Testis (tissue), 2 donors: ENCODE measurements around the gene GGT5.

Experiments used
- POLR2A ChIP-seq: fragments of 450-650 bp; IDR thresholded peaks from one replicate; pipeline ENCODE4 v1.6.1; 2017; ENCODE audit warnings: antibody characterized with exemption, mild to moderate bottlenecking, moderate library complexity
- TF ChIP-seq, protein P1 (sequence below), 3 experiments: fragments of 450-650 bp in 2 of 3; fragments of 200-600 bp in 1 of 3; sonication (generic) in 1 of 3; IDR thresholded peaks; one replicate each; pipeline ENCODE4 v1.5.1; 2016 to 2019; ENCODE audit warnings: antibody characterized with exemption in 3 of 3, mild to moderate bottlenecking in 2 of 3, moderate library complexity in 1 of 3

DNA sequence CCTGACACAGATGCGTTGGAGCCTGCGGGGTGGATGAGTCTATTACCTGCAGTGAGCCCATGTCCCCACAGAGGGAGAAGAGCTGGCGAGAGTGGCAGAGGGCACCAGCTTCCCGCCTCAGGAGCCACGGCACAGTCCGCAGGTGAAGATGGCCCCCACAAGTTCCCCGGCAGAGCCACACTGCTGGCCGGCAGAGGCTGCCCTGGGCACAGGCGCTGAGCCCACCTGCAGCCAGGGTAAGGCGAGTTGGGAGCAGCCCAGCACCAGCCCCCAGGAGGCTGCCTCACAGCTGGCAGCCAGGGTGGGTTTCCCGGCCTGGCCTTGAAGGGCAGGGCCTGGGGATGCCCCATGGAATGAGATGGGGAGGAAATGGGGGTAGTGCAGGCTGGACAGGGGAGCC, 68.8 kb downstream of the GGT5 start:
- TF ChIP-seq, protein P1, sequence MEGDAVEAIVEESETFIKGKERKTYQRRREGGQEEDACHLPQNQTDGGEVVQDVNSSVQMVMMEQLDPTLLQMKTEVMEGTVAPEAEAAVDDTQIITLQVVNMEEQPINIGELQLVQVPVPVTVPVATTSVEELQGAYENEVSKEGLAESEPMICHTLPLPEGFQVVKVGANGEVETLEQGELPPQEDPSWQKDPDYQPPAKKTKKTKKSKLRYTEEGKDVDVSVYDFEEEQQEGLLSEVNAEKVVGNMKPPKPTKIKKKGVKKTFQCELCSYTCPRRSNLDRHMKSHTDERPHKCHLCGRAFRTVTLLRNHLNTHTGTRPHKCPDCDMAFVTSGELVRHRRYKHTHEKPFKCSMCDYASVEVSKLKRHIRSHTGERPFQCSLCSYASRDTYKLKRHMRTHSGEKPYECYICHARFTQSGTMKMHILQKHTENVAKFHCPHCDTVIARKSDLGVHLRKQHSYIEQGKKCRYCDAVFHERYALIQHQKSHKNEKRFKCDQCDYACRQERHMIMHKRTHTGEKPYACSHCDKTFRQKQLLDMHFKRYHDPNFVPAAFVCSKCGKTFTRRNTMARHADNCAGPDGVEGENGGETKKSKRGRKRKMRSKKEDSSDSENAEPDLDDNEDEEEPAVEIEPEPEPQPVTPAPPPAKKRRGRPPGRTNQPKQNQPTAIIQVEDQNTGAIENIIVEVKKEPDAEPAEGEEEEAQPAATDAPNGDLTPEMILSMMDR (IDR thresholded peaks at IDR 0.05) = no peak
- TF ChIP-seq POLR2A = no peak
